ENCODE data around the gene DEPDC7. TPM values are rescaled to one million over a fixed set of nuclear protein-coding genes. Genes with fewer than 3 reads are reported as not detected.

DEPDC7 gene
- total and polyA plus RNA-seq, 2 of the 13 experiments (the other 11 are each of a cell fraction or from before 2014, with no cell fraction given): 17.3 to 33.3 TPM

- TF ChIP-seq TFE3 (CRISPR knock-in tag; IDR thresholded peaks at IDR 0.05) (peak; percentile 81), ZMYM4 (CRISPR knock-in tag; IDR thresholded peaks at IDR 0.05) (peak; percentile 89), ZNF670 (CRISPR knock-in tag; IDR thresholded peaks at IDR 0.05; ENCODE audit: borderline replicate concordance) (peak; percentile 21; the same call in 1 of the 2 replicates), TRIM24 (CRISPR knock-in tag; IDR thresholded peaks at IDR 0.05) (no peak), CREB3 (CRISPR knock-in tag; IDR thresholded peaks at IDR 0.05) (0 out of 2 replicates have a peak, but pooled peaks have one; percentile 46), GATAD2A (CRISPR knock-in tag; IDR thresholded peaks at IDR 0.05) (no peak; the same call in 1 of the 2 replicates), ZFX (CRISPR knock-in tag; IDR thresholded peaks at IDR 0.05; ENCODE audit: low read depth) (peak; percentile 93), GATAD1 (CRISPR knock-in tag; IDR thresholded peaks at IDR 0.05) (peak; percentile 59; the same call in 1 of the 2 replicates), MTA3 (CRISPR knock-in tag; IDR thresholded peaks at IDR 0.05) (no peak), FOXO4 (CRISPR knock-in tag; conservative IDR thresholded peaks at IDR 0.05) (no peak), ZNF552 (CRISPR knock-in tag; IDR thresholded peaks at IDR 0.05; ENCODE audit: borderline replicate concordance) (0 out of 2 replicates have a peak, but pooled peaks have one; percentile 77), MYC (CRISPR knock-in tag; IDR thresholded peaks at IDR 0.05; ENCODE audit: borderline replicate concordance) (peak; percentile 93), UBTF (CRISPR knock-in tag; IDR thresholded peaks at IDR 0.05) (peak; percentile 77), POLR2A (IDR thresholded peaks at IDR 0.05; ENCODE audit: insufficient read depth in 1 of 2, low read depth in 2 of 2, low read length in 2 of 2) (peak; percentile 81 to 92), ZNF772 (CRISPR knock-in tag; IDR thresholded peaks at IDR 0.05) (peak; percentile 42; the same call in 1 of the 2 replicates), THAP7 (CRISPR knock-in tag; IDR thresholded peaks at IDR 0.05) (peak; percentile 83), CREBL2 (CRISPR knock-in tag; IDR thresholded peaks at IDR 0.05; ENCODE audit: borderline replicate concordance) (no peak), NRL (CRISPR knock-in tag; IDR thresholded peaks at IDR 0.05; ENCODE audit: borderline replicate concordance) (0 out of 2 replicates have a peak, but pooled peaks have one; percentile 22), KDM5B (CRISPR knock-in tag; IDR thresholded peaks at IDR 0.05; ENCODE audit: borderline replicate concordance) (peak; percentile 96)
These were observed at the start of gene DEPDC7 (continued) for GRCh38 chr11:33015621-33016551.
